B cell (primary cell): ENCODE measurements around the gene KLHL6.

Experiments used
- CTCF ChIP-seq: fragments of 200-600 bp; IDR thresholded peaks from one replicate; pipeline ENCODE4 v1.8.0; 2022; ENCODE audit warnings: antibody characterized with exemption, mild to moderate bottlenecking
- EZH2 ChIP-seq: IDR thresholded peaks from 2 replicates; pipeline ENCODE4 v1.6.1; 2012; ENCODE audit warnings: borderline replicate concordance, low read depth, mild to moderate bottlenecking, moderate library complexity, low read length; ENCODE audit not compliant: insufficient read depth, poor library complexity, severe bottlenecking

- TF ChIP-seq CTCF (no peak), EZH2 (no peak)
Measured at GRCh38 chr3:183583331-183584245, 28.1 kb upstream of the KLHL6 start.
